GM21619 (cell line): ENCODE data around the gene MTR.

Experiments used
- ATAC-seq: cut with Tn5 transposase; IDR thresholded peaks from one replicate; pipeline ENCODE4 v1.9.1; 2021; ENCODE audit not compliant: unreplicated experiment

The MTR gene

DNA sequence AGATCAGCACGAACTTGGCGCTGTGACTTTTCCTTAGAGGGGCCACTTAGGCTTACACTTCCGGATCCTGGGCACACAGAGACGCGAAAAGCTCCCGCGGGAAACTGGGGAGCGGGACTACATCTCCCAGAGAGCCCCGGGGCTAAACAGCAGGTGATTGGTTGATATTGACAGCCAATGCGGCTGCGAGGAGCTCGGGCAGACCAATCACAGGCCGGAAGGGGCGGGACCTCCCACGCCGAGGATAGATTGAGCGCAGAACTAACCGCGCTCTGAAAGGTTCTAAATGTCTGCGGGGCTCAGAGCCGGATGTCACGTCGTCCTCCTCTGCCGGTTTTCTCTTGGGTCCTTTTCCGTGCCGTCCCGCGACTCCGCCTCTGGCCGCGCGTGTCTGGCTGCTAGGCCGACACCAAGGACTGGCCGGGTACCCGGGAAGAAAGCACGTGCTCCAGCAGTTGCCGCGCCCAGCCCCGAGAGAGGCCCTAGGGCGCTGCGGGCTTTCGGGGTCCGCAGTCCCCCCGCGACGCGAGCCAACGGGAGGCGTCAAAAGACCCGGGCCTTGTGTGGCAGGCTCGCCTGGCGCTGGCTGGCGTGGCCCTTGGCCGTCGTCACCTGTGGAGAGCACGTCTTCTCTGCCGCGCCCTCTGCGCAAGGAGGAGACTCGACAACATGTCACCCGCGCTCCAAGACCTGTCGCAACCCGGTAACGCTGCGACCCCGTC, at the start of gene MTR:
MTR (plus strand) TSS at position 258 of the 722 bp plus-strand sequence; CDS start at position 670, 412 bp downstream.
- peak; percentile 98 for ATAC-seq

DNA sequence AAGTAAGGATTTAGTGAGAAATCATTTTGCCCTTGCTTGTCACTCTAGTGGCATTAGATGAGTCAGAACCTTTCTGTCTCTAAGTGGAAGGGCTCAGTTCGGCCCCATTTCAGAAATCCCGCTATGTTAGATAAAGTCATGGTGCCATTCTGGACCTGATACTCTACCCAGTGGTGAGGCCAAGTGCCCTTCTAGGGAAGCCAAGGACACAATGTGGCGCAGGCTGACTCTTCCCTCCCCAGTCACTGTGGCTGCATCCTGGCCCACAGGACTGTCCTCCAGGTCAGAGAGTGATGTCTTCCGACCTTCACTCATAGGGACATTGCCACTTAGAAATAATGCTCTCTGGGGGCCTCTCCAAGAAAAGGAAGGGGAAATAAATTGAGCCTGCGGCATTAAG, 48.3 kb upstream of the MTR start:
- no peak for ATAC-seq

DNA sequence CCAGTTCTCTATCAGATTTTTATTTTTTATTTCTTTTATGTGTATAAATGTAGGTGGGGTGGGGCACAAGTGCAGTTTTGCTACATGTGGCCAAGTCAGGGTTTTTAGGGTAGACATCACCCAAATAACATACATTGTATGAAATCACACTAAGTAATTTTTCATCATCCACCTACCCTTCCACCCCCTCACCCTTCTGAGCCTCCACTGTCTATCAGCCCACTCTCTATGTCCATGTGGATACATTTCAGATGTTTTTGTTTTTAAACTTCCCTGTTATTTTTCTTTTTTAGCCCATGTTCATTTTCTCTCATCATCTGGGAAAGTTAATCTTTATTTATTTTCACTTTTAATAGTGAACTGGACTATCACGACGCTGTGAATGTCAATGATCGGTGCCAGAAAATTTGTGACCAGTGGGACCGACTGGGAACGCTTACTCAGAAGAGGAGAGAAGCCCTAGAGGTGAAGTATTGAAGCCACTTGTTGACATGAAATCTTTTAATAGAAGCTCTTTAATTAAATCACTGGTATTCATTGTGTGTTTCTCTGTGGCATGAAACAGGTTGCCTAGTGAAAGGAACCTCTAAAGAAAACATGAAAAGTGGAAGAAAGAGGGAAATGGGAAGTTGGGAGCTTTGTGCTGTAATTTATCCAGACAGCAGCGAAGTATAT, 47.6 kb upstream of the MTR start:
- ATAC-seq = no peak

DNA sequence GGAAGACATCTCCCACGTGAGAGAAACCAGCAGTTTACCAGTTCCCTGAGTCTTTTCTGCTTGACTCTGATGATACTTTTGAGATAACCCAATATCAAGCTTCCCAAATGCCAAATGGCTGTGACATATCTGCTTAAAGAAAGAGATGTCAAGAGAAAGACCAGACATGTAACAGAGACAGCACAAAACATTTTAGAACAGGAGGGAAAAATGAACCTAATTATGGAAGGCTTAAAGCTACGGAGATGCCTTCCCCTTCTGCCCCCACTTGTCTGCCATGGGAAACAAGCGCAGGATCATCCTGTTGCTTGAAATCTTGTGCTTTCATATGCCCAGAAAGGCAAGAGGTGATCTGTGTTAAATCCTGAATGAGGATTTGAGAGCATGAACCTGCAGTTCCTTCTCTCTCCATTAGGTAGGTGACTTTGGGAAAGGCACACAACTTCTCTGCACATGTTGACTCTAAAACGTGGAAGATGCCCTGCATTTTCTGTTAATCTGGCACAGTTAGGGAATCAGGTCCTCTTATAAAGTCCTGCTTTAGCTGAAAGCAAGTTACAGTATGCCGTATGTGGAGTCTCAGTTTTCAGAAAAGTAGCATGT, 46.7 kb upstream of the MTR start:
- no peak for ATAC-seq

DNA sequence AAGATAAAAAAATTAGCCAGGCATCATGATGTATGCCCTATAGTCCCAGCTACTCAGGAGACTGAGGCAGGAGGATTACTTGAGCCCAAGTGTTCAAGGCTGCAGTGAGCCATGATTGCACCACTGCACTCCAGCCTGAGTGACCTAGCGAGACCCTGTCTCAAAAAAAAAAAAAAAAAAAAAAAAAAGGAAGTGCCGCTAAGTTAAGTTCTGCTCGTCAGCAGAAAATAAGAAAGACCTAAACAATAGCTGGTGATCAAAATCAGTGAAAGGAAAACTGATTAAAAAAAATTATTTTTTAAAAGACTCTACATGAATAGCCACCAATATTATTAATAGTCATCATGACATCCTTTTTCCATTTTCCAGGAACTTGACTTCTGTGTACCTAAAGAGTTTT, 44.2 kb upstream of the MTR start:
- ATAC-seq = no peak

DNA sequence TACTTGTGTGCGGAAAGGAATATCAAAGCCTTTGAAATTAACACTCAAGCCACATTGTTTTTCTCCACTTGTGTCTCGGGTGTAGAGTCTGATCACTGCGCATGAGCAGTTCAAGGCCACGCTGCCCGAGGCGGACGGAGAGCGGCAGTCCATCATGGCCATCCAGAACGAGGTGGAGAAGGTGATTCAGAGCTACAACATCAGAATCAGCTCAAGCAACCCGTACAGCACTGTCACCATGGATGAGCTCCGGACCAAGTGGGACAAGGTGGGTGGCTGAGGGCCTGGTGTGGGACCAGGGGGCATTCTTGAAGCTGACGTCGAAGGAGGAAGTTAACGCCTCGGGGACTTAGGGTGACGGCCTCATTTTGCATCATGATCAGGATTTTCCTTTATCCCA, 43.7 kb upstream of the MTR start:
- ATAC-seq = no peak

DNA sequence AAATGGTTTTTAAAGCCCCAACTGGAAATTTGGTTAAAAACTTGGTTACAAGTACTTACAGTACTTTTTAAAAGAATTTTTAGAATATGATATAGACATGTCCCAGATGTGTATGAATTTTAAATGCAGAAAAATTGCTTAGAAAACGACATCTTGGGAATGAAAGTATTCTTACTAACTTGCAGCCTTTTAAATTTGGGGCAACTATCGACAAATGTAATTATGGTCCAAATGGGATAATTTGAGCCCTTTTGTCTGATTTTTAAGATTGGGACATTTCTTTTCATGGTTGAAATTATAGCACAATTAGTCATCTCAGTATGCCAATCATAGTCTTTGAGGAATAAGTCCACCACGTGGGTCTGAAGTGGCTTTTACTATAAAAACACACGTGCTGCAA, 43.2 kb upstream of the MTR start:
- ATAC-seq = no peak

DNA sequence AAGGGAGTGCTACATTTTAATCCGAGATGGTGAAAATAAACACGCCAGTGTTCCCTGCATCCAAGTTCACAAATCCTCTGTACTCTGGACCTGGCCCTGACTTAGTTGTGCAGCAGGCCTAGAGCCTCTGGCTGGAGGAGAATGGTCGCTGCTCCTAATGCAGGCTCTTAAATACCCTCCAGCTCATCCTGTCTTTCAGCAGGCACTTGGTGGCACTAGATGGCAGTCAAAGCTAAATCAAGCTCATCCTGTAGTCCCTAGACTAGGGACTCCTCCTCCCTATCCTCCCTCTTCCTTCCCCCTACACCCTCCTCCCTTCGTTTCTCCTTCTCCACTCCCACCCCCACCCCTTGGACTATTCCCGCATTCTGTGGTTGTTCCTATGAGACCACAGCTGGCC, 41.6 kb upstream of the MTR start:
- ATAC-seq = no peak

DNA sequence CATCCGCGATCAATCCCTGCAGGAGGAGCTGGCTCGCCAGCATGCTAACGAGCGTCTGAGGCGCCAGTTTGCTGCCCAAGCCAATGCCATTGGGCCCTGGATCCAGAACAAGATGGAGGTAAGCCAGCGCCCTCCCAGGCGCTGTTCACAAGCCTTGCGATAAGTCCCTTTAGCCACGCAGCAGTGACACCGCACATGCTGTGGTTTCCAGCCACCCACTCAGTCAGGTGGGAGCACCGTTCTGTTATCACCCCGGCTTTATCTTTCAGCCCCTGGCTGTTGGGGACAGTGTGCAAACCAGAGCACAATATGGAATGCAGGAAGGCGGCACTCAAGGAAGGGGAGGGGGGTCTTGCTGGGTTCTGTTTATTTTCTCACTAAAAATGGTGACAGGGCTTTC, 41.1 kb upstream of the MTR start:
- no peak for ATAC-seq

DNA sequence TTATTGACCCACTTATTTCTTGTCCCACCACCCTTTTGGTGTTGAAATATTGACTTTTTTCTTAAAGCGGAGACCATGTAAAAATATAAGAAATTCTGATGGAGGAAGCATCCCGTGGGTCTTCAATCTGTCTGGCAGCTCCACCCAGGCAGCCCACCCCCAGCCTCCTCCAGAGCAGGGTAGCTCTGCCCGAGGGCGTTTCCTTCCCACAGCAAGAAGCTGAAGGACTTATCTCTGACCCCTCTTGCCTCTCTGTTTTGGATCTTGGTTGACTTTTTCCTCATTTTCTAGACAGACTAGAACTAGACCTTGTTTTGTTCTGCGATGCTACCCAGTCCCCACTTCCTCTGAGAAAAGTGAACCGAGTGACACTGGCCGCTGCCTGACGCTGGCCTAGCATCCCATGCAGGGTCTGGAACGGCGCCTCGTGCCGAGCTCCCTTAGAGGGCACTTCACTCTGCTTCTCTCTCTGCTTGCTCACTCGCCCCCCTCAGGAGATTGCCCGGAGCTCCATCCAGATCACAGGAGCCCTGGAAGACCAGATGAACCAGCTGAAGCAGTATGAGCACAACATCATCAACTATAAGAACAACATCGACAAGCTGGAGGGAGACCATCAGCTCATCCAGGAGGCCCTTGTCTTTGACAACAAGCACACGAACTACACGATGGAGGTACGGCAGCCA, 40.4 kb upstream of the MTR start:
- no peak for ATAC-seq

DNA sequence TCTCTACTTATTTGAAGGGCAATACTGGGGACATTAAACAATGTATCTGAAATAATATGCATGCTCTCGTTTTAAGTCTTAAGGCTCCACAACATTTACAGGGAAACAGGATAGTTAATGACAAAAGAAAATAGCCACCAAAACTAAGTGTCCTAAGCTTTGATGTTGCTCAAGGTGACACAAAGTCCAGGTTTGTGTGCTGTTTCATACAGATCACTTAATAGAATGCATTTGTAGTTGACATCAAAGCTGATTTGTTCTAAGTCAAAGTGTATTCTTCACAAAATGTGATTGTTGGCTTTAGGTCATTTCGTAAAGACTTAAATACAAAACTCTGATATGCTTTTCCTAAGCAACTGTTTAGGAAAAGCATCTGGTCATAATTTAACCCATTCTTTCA, 37.5 kb upstream of the MTR start:
- ATAC-seq = no peak

DNA sequence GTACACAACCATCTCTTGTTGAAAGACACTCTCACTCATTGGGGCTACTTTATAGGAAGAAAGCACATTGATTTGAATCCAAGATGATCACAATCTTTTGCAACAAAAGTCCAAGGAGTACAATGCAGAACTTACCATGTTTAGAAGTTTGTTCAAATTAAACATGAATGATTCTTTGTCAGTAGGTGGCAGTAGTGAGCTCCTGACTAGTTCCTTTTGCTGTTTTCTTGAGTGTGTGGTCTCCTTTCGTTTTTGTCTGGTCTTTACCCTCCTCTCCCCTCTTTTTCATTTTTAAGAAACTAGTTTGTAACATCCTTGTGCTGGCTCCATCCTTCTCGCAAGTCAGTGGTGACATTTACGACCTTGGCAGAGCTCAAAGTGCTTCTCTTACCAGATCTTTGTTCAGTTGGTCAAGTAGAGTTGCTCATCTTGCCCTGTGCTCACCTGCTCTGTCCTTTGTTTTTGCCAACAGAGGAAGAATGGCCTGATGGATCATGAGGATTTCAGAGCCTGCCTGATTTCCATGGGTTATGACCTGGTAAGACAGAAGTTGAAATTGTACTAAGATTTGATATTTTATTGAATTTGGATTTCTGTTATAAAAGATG, 35.7 kb upstream of the MTR start:
- ATAC-seq = no peak

DNA sequence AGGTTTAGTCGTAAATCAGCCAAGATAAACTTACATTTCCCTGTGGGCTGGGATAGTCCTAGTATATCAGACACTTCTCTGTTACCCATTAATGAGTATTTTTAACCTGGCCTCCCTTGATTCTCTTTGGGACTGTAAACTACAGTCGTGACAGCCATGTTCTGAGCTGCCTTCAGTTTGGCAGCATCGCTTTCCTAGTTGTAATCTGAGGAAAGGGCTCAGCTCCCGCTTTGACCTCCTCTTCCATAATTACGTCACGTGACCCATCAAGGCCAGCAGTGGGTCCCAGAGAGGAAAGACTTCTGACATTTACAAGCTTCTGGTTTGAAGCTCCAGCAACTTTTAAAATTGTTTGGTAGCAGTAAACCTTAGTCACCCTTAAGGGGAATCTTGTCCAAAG, 34.6 kb upstream of the MTR start:
- no peak for ATAC-seq

DNA sequence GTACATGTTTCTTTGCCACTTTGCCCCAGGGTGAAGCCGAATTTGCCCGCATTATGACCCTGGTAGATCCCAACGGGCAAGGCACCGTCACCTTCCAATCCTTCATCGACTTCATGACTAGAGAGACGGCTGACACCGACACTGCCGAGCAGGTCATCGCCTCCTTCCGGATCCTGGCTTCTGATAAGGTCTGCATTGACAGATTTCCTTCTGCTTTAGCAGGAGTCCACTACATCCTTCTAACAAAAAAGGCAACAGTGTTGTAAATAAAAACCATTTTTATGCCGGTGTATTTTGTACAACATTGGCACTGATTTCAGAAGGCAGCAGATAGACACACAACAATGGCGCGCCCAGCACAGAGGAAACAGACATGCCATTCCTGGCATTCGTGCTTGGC, 34.1 kb upstream of the MTR start:
- ATAC-seq = no peak

DNA sequence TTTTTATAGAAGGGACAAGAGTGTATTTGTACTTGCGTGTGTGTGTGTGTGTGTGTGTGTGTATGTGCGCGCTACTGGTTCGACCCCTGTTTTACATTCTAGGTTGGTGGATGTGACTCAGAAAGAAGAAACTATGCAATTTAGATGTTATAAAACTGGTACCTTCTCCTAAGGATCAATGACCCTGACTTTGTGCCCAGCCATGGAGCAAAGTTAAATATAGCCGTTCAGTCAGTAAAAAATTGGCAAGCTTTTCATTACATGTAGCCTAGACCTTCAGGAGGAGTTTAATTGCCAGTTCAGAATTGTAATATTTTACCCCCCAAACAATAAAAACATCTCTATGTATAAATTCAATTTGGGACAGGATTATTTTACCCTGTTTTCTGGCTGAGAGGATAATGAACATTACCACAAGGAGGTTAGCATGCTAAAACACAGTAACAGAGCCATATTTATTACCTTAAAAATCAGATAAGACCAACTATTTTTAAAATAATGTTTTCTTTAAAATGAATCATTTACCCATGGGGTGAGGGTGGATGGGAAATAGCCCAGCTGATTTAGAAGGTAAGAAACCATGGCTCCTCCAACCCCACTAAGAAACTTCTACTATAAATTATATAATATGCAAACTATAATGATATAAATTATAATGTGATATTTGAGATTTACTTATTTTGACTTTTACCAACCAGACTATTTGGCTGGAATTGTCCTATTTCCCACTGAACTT, 33.5 kb upstream of the MTR start:
- ATAC-seq = no peak

DNA sequence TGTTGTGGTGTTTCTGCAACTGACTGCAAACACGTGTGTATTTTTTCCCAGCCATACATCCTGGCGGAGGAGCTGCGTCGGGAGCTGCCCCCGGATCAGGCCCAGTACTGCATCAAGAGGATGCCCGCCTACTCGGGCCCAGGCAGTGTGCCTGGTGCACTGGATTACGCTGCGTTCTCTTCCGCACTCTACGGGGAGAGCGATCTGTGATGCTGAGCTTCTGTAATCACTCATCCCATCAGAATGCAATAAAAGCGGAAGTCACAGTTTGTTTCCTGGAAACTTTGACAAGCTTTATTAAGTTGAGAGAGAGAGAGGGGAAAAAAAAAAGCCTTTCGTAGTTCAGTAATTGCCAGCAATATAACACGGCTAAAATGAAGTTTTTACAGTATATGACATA, 32.7 kb upstream of the MTR start:
- ATAC-seq = no peak

DNA sequence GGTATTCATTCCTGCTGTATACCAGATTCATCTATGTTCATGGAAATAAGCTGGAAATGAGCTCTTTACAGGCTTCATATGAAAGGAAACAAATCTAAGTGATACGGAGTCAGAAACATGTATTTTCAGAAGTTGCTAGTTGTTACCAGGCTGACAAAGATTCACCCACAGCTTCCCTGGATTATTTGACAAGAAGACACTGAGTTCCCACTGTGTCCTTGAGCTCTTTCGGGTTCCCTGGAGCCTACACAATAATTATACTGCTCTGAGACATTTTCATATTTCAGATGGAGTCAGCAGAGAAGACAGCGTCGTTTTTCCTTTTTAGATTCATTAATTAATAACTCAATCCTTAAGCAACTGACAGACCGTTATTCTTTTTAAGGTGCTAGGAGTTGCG, 29.3 kb upstream of the MTR start:
- no peak for ATAC-seq

DNA sequence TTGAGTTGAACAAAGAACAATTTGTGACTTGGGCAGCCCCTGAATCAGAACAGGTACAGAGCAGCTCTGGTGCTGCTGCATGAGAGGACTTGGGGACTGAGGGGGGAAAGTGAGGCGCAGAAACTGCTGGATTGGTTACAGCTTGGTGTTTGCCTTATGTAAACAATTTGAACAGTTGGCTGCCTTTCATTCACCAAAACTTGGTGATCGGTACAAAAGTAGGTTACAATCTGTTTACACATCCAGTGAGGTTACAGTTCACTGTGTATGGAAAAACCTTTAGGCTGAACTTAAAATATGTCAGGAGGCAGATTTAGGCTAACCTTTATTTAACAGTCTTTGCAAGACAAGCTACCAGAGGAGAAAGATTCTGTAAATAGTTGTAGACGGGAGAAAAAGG, 28.6 kb upstream of the MTR start:
- no peak for ATAC-seq

DNA sequence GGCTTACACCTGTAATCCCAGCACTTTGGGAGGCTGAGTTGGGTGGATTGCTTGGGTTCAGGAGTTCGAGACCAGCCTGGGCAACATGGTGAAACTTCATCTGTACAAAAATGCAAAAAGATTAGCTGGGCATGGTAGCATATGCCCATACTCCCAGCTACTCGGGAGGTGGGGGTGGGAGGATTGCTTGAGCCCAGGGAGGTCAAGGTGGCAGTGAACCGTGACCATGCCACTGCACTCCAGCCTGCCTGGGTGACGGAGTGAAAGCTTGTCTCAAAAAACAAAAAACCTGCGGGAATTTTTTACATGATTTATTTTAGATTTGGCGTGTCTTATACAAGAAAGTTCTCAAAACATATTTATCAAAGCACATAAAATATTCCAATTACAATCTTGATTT, 27.8 kb upstream of the MTR start:
- ATAC-seq = no peak

DNA sequence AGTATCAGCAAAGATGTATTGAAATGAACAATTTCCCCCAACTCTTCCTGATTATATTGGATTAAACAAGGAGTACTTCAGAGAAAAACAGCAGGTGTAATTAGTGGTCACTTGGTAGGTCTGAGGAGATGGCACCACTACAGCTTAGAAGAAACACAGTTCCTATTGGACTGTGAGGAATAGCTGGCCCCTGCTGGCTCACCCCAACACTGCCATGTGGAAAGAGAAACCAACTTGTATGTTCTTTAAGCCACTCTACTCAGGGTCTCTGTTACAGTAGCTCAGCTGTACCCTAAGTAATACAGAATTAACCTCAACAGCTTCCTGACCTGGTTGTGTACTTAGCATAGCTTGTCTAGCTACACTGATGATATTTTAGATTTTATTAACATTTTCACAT, 26.5 kb upstream of the MTR start:
- ATAC-seq = no peak

DNA sequence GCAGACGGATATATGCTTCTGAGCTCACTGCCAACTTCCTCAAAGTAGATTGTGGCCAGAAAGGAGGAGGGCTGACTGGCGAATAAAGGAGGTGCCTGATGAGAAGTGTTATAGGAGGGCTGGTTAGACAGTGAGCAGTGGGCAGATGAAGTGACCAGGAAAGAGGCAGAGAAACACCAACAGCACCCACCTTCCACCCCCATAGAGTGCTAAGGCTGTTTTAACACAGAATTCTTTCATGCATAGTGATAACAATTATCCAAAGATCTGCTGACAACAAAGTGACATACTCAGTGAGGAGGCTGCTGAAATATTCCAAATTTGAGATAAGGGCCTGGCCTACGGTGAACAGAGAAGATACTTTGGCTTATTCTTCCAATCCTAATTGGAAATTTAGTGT, 21.2 kb upstream of the MTR start:
- ATAC-seq = no peak
